ENCODE measurements around the gene CCDC184.

- TF ChIP-seq CTCF (IDR thresholded peaks at IDR 0.05) (no peak), EP300 (IDR thresholded peaks at IDR 0.05) (no peak), POLR2A (IDR thresholded peaks at IDR 0.05) (no peak), POLR2AphosphoS5 (IDR thresholded peaks at IDR 0.05) (no peak)
These were observed 39.5 kb upstream of the CCDC184 start for GRCh38 chr12:48143898-48144297.
